Measurements from ENCODE around the gene SLC38A1. TPM values are rescaled to one million over a fixed set of nuclear protein-coding genes. Genes with fewer than 3 reads are reported as not detected.

SLC38A1 gene
- total RNA-seq: 100 to 1,000 TPM; 237 to 472 (median 339) TPM

GRCh38 chr12:46268583-46269428, at the start of gene SLC38A1:
TSS of gene SLC38A1 (minus strand) at chr12:46269043. CDS start at chr12:46239800, 29,243 bp downstream.
- peak; percentile 84 to 96 for TF ChIP-seq POLR2A (IDR thresholded peaks at IDR 0.05)
- peak in 1 of 5 experiments; percentile 10 for TF ChIP-seq CTCF (IDR thresholded peaks at IDR 0.05 in 4 of 5, conservative IDR thresholded peaks at IDR 0.05 in 1 of 5)
- Histone ChIP-seq H3K4me1 (peaks cover 7 to 18% of the 10 kb centered on the region in 2 donors), H3K27me3 (no peaks in the 10 kb centered on the region), H3K27ac (peak within 1 kb of the TSS; percentile 91 to 98 (median 93)), H3K4me3 (peak within 1 kb of the TSS; percentile 62 to 78 (median 70)), H3K9me3 (no peaks in the 10 kb centered on the region), H3K36me3 (no peaks in the 10 kb centered on the region)
- peak; percentile 74 for ATAC-seq
- in situ Hi-C loops (cut with MboI; ENCODE audit: low sequenced_read_pairs in 4 of 4): no loop called here
- peak; percentile 92 to 94 for DNase-seq
- intact Hi-C loops (cut with DNase I; ENCODE audit: low total_unique reads): loop anchor here (1.0 to 10.0 kb wide), 9 partner anchors 103 to 1886 kb away; partner anchors contain the start of genes ARID2, ASB8, SCAF11 and SLC38A2

- no peak overlapping the region for H3K4me3 ChIP-seq
- ATAC-seq (no peak), DNase-seq (no peak)
- no peaks in the 10 kb centered on the region for H3K9me3 ChIP-seq
- H3K27me3 ChIP-seq: no peaks in the 10 kb centered on the region
- H3K27ac ChIP-seq: no peak overlapping the region
- intact Hi-C loops (cut with DNase I; ENCODE audit: low total_unique reads): no loop called here
- in situ Hi-C loops (cut with MboI; ENCODE audit: low sequenced_read_pairs in 4 of 4): no loop called here
- no peaks in the 10 kb centered on the region for H3K36me3 ChIP-seq
- TF ChIP-seq CTCF (IDR thresholded peaks at IDR 0.05 in 4 of 5, conservative IDR thresholded peaks at IDR 0.05 in 1 of 5) (no peak), POLR2A (IDR thresholded peaks at IDR 0.05) (no peak)
- no peaks in the 10 kb centered on the region for H3K4me1 ChIP-seq
These were observed 49.2 kb upstream of the SLC38A1 start for GRCh38 chr12:46318037-46318436.

GRCh38 chr12:46304070-46304469, 35.2 kb upstream of the SLC38A1 start:
- no peak for ATAC-seq
- no peak overlapping the region for H3K27ac ChIP-seq
- in situ Hi-C loops (cut with MboI; ENCODE audit: low sequenced_read_pairs in 4 of 4): loop anchor here in 2 of 4 donors (10.0 kb wide), 1 partner anchor 179 kb away; no protein-coding TSS in a partner anchor

GRCh38 chr12:46303039-46303666, 34.3 kb upstream of the SLC38A1 start:
- no peaks in the 10 kb centered on the region for H3K36me3 ChIP-seq
- H3K4me3 ChIP-seq: no peak overlapping the region
- H3K9me3 ChIP-seq: no peaks in the 10 kb centered on the region
- peak in 1 of 2 donors; percentile 19 for DNase-seq
- no peaks in the 10 kb centered on the region for H3K27me3 ChIP-seq
- H3K27ac ChIP-seq: no peak overlapping the region
- TF ChIP-seq CTCF (IDR thresholded peaks at IDR 0.05 in 4 of 5, conservative IDR thresholded peaks at IDR 0.05 in 1 of 5): peak; percentile 44 to 68 (median 51)
- no peak for TF ChIP-seq POLR2A (IDR thresholded peaks at IDR 0.05)
- ATAC-seq: peak; percentile 39 to 84
- no peaks in the 10 kb centered on the region for H3K4me1 ChIP-seq
- in situ Hi-C loops (cut with MboI; ENCODE audit: low sequenced_read_pairs in 4 of 4) (loop anchor here in 2 of 4 donors (10.0 kb wide), 1 partner anchor 178 kb away; no protein-coding TSS in a partner anchor), intact Hi-C loops (cut with DNase I; ENCODE audit: low total_unique reads) (loop anchor here (2.0 kb wide), 2 partner anchors 150 to 178 kb away; no protein-coding TSS in a partner anchor)

More at GRCh38 chr12:46304070-46304469, 35.2 kb upstream of the SLC38A1 start:
- no peak for DNase-seq
- H3K4me1 ChIP-seq: no peaks in the 10 kb centered on the region
- no peaks in the 10 kb centered on the region for H3K9me3 ChIP-seq
- no peaks in the 10 kb centered on the region for H3K27me3 ChIP-seq
- H3K4me3 ChIP-seq: no peak overlapping the region
- TF ChIP-seq CTCF (IDR thresholded peaks at IDR 0.05 in 4 of 5, conservative IDR thresholded peaks at IDR 0.05 in 1 of 5) (no peak), POLR2A (IDR thresholded peaks at IDR 0.05) (no peak)
- intact Hi-C loops (cut with DNase I; ENCODE audit: low total_unique reads): no loop called here
- H3K36me3 ChIP-seq: no peaks in the 10 kb centered on the region
